NOMO-1 treated with dmso at 0.1 percent for 144 hours (cell line): ENCODE results near the gene DMC1.

Experiments
- DNase-seq: peaks from one replicate; lab custom pipeline; 2025; ENCODE audit not compliant: unreplicated experiment; lab: John Stamatoyannopoulos, UW

Gene DMC1

DNA sequence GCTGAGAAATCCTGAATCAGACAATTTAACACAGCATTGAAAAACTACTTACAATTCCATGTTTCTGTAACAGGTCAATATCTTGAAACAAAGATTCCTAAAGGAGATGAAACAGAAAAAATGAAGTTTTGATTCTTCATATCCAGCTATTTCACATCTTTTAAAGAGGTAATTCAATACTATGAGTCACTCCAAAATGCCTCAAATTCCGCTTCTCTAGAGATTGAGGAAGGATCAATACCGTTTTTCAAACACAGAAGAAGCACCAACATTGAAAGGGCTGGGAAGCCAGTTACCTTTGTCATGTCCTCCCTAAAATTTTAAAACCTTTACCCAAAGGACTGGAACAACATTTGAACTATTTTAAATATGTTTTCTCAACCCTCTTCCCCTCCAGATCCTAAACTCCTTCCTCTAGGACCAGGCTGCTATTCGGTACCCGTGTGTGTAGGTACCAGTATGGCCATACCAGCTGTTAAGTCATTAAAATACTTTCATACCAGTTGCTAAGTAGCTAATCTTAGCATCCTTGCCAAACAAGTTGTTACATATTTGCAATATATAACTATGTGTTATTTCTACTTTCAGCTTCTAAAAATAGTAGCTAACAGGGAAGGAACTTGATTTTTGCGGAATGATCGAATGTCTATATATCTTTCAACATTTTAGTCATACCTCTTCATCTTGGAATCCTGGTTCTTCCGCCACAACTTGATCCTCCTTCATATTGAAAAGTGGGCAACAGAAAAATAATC, 2.3 kb downstream of the DMC1 start:
- no peak for DNase-seq

GRCh38 chr22:38566726-38567504, 3.1 kb downstream of the DMC1 start:
- no peak for DNase-seq

DNA sequence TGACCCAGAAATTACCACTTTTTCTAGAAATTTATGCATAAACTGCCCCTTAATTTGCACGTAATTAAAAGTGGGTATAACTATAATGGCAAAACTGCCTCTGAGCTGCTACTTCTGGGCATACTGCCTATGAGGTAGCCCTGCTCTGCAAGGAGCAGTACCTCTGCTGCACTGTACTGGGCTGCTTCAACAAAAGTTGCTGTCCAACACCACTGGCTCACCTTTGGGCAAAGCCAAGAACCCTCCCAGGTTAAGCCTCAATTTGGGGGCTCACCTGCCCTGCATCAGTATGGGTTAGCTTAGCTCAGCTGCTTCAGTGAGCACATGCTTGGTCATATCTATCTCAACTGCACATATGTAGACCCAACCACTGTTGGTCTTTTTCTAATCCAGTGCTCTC, 4.5 kb downstream of the DMC1 start:
- no peak for DNase-seq

- no peak for DNase-seq
Measured at GRCh38 chr22:38564669-38565068, 5.3 kb downstream of the DMC1 start.

GRCh38 chr22:38554281-38554680, 15.7 kb downstream of the DMC1 start:
- no peak for DNase-seq

DNA sequence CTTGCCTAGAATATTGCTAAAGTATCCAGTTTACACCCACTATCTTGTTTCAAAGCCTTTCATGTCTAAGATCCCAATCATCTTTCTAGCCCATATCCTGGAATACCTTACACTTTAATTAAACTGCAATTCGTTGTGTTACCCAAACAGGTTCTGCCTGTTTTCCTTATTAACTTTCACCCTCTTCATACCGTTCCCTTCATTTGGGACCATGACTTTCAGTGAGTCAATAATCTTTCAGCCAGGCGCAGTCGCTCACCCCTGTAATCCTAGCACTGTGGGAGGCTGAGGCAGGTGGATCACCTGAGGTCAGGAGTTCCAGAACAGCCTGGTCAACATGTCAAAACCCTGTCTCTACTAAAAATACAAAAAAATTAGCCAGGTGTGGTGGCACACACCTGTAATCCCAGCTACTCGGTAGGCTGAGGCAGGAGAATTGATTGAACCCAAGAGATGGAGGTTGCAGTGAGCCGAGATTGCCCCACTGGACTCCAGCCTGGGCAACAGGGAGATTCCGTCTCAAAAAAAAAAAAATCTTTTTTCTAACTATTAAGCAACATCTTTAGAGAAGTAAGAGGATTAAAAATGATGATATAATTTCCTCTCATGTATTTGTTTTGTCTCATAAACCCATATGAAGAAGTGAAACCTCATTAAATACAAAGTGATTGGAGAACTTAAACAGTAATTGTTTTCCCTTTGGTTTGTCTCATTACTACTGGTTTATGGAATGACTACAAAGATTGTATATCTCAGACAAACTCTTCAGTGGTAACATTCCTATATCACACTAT, 20.7 kb downstream of the DMC1 start:
- peak; percentile 57 for DNase-seq

GRCh38 chr22:38540701-38541100, 29.3 kb downstream of the DMC1 start:
- no peak for DNase-seq

- peak; percentile 71 for DNase-seq
Measured at GRCh38 chr22:38531251-38531938, 38.6 kb downstream of the DMC1 start.

DNA sequence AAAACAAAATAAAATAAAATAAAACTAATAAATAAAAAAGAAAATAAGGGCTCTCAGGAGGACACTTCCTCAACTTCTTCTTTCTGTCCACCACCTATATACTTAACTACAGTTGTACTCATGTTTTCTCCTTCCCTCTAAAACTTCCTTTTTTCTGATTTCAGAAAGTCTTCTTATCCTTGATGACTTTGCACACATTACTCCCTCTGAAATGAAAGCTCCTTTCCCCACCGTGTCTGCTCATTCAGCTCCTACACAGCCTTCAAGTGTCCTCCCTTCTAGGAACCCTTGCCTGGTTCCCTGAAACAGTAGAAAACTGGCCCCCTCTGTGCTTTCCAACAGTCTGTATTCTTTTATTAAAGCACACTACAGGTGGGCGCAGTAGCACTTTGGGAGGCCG, 45.6 kb downstream of the DMC1 start:
- peak; percentile 39 for DNase-seq

GRCh38 chr22:38523479-38523878, 46.5 kb downstream of the DMC1 start:
- no peak for DNase-seq

DNA sequence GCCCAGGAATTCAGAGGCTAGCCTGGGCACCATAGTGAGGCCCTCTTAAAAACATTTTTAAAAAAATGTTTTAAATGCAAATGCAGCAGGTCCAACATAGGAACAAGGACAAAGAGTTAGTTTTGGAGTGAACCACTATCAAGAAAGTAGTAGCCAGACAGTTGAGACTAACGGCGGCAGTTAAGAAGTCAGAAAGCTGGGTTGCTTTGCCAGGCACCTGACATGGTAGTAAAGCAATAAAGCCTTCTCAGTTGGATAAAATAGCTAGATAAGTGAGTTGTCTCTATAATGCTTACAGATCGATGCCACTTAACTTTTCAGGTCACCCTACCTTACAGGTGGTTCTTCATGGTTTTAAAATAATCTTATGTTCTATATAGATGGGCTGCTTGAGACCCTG, 47.0 kb downstream of the DMC1 start:
- DNase-seq, result no peak

DNA sequence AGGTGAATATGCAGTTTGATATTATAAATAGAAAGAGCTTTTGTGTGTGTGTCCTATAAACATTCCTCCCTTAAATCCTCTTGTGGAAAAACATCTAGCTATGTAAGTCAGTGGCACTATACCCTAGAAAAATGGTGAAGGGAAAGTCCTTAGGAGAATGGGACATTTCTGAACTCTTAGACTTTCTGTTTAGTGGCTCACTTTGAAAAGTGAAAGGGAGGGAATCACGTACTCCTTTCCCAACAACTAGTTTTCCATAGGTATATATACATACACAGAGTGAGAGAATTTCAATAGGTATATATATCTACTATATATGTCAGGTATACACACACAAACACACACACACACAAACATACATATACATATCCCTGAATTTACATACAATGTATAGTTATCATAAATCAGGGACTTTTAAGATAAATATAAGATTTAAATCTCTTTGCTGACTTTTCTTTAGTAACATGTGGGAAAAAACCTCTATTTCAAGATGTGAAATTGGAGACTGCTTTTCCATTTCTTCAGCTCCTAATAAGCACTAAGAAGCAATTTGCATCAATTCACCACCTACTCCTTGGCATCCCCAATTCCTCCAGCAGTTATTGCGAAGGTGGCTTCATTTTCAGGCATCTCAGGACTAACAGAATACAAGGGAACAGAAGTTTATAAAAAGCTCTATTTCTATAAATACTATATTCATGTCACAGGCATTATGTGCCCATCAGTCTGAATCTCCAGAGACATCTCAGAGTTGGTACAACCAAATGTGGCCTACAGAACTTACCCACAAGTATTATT, 50.3 kb downstream of the DMC1 start:
- no peak for DNase-seq

DNA sequence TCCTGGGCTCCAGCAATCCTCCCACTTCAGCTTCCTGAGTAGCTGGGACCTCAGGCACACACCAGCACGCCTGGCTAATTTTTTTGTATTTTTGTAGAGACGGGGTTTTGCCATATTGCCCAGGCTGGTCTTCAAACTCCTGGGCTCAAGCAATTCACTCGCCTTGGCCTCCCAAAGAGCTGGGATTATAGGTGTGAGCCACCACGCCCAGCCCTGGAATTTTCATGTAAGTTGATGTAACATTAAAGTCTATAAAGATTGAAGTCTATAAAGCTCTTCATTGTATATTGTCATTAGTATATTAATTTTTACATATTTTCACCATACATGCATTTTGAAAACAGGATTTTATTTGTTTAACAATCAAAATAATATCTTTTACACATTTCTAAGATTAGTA, 51.4 kb downstream of the DMC1 start:
- no peak for DNase-seq

GRCh38 chr22:38513063-38513462, 56.9 kb downstream of the DMC1 start:
- DNase-seq, result no peak

GRCh38 chr22:38510416-38510970, 59.5 kb downstream of the DMC1 start:
- DNase-seq, result no peak

GRCh38 chr22:38506118-38506962, 63.6 kb downstream of the DMC1 start, which contains the start of gene DDX17:
TSS of gene DDX17 (minus strand) at chr22:38506311.
- DNase-seq, result peak; percentile 96

DNA sequence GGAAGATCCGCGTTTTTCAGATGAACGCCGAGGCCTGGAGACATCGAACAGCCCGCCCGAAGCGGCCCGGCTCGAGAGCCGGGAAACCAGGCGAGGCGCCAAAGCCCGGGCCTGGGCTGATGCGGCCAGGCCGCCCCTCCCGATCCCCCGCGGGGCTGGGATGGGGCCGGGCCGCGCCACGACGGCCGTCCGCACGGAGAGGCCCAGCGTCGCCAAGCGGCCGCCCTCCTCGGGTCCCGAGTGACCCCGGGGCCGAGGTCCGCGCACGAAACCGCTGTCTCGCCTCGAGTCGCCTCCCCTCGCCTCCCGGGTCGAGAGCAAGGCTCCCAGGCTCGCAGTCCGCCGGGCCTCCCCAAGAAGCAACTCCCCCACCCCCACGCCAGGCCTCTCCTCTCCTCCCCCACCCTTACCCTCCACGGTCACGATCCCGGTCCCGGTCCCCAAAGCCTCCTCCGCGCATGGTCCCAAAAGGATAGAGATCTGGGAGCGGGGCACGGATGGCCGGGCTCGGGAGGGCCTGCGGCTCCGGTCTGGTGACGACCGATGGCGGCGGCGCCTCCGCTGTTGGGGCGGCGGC, 64.4 kb downstream of the DMC1 start:
- no peak for DNase-seq

GRCh38 chr22:38504731-38505540, 65.0 kb downstream of the DMC1 start:
- DNase-seq, result peak; percentile 22
